Measurements from ENCODE around the gene PPP6R3. TPM values are rescaled to one million over a fixed set of nuclear protein-coding genes. Genes with fewer than 3 reads are reported as not detected.

The PPP6R3 gene
- total RNA-seq, 1 experiment from 2014 or later, result 163 TPM

DNA sequence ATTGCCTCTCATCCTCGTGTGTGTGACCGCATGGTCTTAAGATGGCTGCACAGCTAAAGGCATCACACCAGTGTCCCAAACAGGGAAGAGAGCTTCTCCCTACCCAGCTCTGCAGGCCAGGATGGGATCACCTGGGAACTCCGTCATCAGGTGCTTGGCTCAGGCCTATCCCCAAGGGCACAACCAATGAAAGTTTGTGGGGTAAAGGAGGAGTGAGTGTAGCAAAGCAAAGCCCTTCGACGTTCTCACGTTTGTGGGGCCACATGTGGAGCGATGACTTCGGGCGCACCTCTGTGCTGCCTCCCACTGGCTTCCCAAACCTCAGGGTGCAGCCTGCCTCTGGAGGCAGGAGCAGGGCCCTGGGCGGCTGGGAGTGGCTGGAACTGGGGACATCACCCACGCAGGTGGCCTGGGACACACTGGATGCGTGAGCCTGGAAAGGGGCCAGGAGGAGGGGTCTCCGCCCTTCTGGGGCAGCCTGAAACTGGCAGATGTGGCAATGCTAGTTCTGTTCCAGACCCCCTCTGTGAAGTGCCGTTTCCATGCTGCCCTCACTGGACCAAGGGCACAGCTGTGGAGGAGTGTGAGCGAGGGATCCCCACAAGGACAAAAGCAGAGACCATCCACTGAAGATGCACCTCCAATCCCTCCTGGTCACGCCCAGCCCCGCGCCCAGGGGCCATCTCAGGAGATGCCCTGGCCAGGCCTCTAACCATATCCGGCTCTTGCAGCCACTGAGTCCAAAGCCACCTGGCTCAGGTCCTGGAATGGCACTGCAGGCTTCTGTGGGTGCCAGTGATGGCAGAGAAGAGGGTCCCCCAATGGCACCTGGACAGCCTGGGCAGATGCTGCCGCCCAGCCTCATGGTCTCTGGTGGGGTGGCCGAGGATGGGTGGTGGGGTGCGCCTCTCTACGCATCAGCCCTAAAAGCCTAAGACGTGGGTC is 193.2 kb downstream of the PPP6R3 start:
- 0 out of 2 replicates have a peak, but pooled peaks cover 4% of the 10 kb centered on the region for H3K4me1 ChIP-seq (ENCODE audit: control insufficient read depth, insufficient read depth, low read length)
- in situ Hi-C loops (cut with HindIII; ENCODE audit: low pct_unique_long_range_greater_than_20kb, low sequenced_read_pairs), result no loop called here
- DNase-seq (ENCODE audit: low read depth, low spot score) (no peak), ATAC-seq (no peak)
- intact Hi-C loops (cut with micrococcal nuclease; ENCODE audit: unreplicated experiment), result no loop called here
- POLR2A ChIA-PET, result no interaction called here
- no TSS peak for BruUV-seq (replicated peaks)
- no peak for TF ChIP-seq TCF7L2 (IDR thresholded peaks at IDR 0.05; ENCODE audit: low read depth, low read length)
- H3K9me3 ChIP-seq (ENCODE audit: control insufficient read depth, insufficient read depth, low read depth, low read length), result no peaks in the 10 kb centered on the region
- no peaks in the 10 kb centered on the region for H3K36me3 ChIP-seq (ENCODE audit: control insufficient read depth, insufficient read depth, low read length)
- no peak overlapping the region for H3K27ac ChIP-seq (ENCODE audit: low read length)
- CTCF ChIA-PET, result interaction anchor here (0.8 kb wide), 1 partner anchor 21 kb away, joined by 3 read pairs; no protein-coding TSS in a partner anchor
- no peak overlapping the region for H3K4me3 ChIP-seq (ENCODE audit: low read depth in 2 of 2, low read length in 2 of 2)
- no peaks in the 10 kb centered on the region; the same call in 1 of the 2 replicates for H3K27me3 ChIP-seq (ENCODE audit: control insufficient read depth, insufficient read depth, low read length)

DNA sequence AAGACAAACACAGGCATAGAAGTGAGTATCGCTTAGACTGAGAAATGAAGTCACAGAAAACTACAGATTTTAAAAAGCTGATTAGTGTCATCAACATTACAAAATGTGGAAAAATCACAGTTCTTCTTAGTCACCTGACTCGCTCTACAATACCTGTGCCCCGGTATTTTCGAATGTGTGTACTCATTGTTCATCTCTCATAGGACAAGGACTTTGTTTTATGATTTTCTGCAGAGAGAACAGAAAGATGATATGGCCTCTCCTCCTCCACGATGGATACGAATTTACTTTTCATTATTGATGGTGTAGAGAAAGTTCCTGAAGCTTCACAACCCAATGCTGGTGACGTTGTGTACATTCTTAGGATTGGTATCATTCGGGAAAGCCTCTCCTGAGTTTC is 194.4 kb downstream of the PPP6R3 start:
- Histone ChIP-seq H3K27me3 (ENCODE audit: control insufficient read depth, insufficient read depth, low read length) (no peaks in the 10 kb centered on the region), H3K36me3 (ENCODE audit: control insufficient read depth, insufficient read depth, low read length) (no peaks in the 10 kb centered on the region), H3K4me1 (ENCODE audit: control insufficient read depth, insufficient read depth, low read length) (0 out of 2 replicates have a peak, but pooled peaks cover 6% of the 10 kb centered on the region), H3K27ac (ENCODE audit: low read length) (no peak overlapping the region), H3K4me3 (ENCODE audit: low read depth in 2 of 2, low read length in 2 of 2) (no peak overlapping the region), H3K9me3 (ENCODE audit: control insufficient read depth, insufficient read depth, low read depth, low read length) (no peaks in the 10 kb centered on the region)
- no TSS peak for BruUV-seq (replicated peaks)
- no peak for DNase-seq (ENCODE audit: low read depth, low spot score)
- no peak for TF ChIP-seq TCF7L2 (IDR thresholded peaks at IDR 0.05; ENCODE audit: low read depth, low read length)
- in situ Hi-C loops (cut with HindIII; ENCODE audit: low pct_unique_long_range_greater_than_20kb, low sequenced_read_pairs) (no loop called here), intact Hi-C loops (cut with micrococcal nuclease; ENCODE audit: unreplicated experiment) (no loop called here)
- POLR2A ChIA-PET, result no interaction called here
- CTCF ChIA-PET, result no interaction called here
- no peak for ATAC-seq

DNA sequence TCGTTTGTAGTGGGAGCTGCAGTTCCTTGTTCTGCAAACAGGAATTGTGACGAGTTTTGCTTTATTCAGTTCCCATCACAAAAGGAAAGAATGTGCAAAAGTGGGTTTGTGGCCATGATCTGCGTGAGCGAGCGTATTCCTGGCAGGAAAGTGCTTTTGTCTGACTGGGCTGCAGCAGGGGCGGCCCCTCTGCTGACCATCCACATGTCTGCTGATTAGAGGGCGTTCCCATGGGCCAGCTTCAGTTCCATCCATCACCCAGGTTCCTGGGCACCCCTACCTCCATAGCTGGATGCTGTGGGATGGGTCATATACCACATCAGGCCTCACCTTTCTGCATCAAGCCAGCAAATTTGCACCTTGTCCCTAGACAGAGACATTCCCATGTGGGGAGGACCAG is 194.9 kb downstream of the PPP6R3 start:
- no TSS peak for BruUV-seq (replicated peaks)
- no peak for DNase-seq (ENCODE audit: low read depth, low spot score)
- no peaks in the 10 kb centered on the region for H3K9me3 ChIP-seq (ENCODE audit: control insufficient read depth, insufficient read depth, low read depth, low read length)
- intact Hi-C loops (cut with micrococcal nuclease; ENCODE audit: unreplicated experiment), result no loop called here
- ATAC-seq, result no peak
- TF ChIP-seq TCF7L2 (IDR thresholded peaks at IDR 0.05; ENCODE audit: low read depth, low read length), result no peak
- H3K4me3 ChIP-seq (ENCODE audit: low read depth in 2 of 2, low read length in 2 of 2), result no peak overlapping the region
- in situ Hi-C loops (cut with HindIII; ENCODE audit: low pct_unique_long_range_greater_than_20kb, low sequenced_read_pairs), result no loop called here
- 0 out of 2 replicates have a peak, but pooled peaks cover 6% of the 10 kb centered on the region for H3K4me1 ChIP-seq (ENCODE audit: control insufficient read depth, insufficient read depth, low read length)
- CTCF ChIA-PET, result no interaction called here
- H3K36me3 ChIP-seq (ENCODE audit: control insufficient read depth, insufficient read depth, low read length), result no peaks in the 10 kb centered on the region
- POLR2A ChIA-PET, result interaction anchor here (0.5 to 0.6 kb wide), 2 partner anchors 87 to 323 kb away, joined by 3 read pairs; no protein-coding TSS in a partner anchor
- no peak overlapping the region for H3K27ac ChIP-seq (ENCODE audit: low read length)
- no peaks in the 10 kb centered on the region for H3K27me3 ChIP-seq (ENCODE audit: control insufficient read depth, insufficient read depth, low read length)

DNA sequence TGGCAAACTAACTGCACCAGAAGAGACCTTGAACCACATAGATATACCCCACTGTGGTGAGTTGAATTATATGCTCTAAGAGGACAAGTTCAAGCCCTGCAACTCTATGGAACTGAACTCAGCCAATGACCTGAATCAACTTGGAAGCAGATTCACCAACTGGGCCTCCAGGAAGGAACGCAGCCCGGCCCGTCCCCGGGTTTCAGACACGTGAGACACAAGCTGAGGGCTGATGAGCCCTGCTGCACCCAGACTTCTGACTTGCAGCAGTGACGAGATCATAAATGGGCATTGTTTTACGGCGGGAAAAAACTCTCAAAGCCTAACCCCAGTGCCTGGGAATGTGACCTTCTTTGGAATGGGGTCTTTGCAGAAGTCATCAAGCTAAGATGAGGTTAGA is 195.3 kb downstream of the PPP6R3 start:
- Histone ChIP-seq H3K27me3 (ENCODE audit: control insufficient read depth, insufficient read depth, low read length) (no peaks in the 10 kb centered on the region), H3K4me3 (ENCODE audit: low read depth in 2 of 2, low read length in 2 of 2) (no peak overlapping the region), H3K4me1 (ENCODE audit: control insufficient read depth, insufficient read depth, low read length) (0 out of 2 replicates have a peak, but pooled peaks cover 6% of the 10 kb centered on the region), H3K9me3 (ENCODE audit: control insufficient read depth, insufficient read depth, low read depth, low read length) (no peaks in the 10 kb centered on the region), H3K27ac (ENCODE audit: low read length) (no peak overlapping the region), H3K36me3 (ENCODE audit: control insufficient read depth, insufficient read depth, low read length) (no peaks in the 10 kb centered on the region)
- in situ Hi-C loops (cut with HindIII; ENCODE audit: low pct_unique_long_range_greater_than_20kb, low sequenced_read_pairs) (no loop called here), intact Hi-C loops (cut with micrococcal nuclease; ENCODE audit: unreplicated experiment) (no loop called here)
- CTCF ChIA-PET, result no interaction called here
- DNase-seq (ENCODE audit: low read depth, low spot score) (no peak), ATAC-seq (no peak)
- BruUV-seq (replicated peaks), result no TSS peak
- TF ChIP-seq POLR2AphosphoS5 (IDR thresholded peaks at IDR 0.05; ENCODE audit: low read depth, low read length) (no peak), TCF7L2 (IDR thresholded peaks at IDR 0.05; ENCODE audit: low read depth, low read length) (no peak), SIN3A (IDR thresholded peaks at IDR 0.05; ENCODE audit: borderline replicate concordance, insufficient read depth, low read depth, low read length) (no peak)
- TF ChIP-seq, protein P1, sequence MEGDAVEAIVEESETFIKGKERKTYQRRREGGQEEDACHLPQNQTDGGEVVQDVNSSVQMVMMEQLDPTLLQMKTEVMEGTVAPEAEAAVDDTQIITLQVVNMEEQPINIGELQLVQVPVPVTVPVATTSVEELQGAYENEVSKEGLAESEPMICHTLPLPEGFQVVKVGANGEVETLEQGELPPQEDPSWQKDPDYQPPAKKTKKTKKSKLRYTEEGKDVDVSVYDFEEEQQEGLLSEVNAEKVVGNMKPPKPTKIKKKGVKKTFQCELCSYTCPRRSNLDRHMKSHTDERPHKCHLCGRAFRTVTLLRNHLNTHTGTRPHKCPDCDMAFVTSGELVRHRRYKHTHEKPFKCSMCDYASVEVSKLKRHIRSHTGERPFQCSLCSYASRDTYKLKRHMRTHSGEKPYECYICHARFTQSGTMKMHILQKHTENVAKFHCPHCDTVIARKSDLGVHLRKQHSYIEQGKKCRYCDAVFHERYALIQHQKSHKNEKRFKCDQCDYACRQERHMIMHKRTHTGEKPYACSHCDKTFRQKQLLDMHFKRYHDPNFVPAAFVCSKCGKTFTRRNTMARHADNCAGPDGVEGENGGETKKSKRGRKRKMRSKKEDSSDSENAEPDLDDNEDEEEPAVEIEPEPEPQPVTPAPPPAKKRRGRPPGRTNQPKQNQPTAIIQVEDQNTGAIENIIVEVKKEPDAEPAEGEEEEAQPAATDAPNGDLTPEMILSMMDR (IDR thresholded peaks at IDR 0.05), result no peak
- TF ChIP-seq, protein P2, sequence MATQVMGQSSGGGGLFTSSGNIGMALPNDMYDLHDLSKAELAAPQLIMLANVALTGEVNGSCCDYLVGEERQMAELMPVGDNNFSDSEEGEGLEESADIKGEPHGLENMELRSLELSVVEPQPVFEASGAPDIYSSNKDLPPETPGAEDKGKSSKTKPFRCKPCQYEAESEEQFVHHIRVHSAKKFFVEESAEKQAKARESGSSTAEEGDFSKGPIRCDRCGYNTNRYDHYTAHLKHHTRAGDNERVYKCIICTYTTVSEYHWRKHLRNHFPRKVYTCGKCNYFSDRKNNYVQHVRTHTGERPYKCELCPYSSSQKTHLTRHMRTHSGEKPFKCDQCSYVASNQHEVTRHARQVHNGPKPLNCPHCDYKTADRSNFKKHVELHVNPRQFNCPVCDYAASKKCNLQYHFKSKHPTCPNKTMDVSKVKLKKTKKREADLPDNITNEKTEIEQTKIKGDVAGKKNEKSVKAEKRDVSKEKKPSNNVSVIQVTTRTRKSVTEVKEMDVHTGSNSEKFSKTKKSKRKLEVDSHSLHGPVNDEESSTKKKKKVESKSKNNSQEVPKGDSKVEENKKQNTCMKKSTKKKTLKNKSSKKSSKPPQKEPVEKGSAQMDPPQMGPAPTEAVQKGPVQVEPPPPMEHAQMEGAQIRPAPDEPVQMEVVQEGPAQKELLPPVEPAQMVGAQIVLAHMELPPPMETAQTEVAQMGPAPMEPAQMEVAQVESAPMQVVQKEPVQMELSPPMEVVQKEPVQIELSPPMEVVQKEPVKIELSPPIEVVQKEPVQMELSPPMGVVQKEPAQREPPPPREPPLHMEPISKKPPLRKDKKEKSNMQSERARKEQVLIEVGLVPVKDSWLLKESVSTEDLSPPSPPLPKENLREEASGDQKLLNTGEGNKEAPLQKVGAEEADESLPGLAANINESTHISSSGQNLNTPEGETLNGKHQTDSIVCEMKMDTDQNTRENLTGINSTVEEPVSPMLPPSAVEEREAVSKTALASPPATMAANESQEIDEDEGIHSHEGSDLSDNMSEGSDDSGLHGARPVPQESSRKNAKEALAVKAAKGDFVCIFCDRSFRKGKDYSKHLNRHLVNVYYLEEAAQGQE (IDR thresholded peaks at IDR 0.05; ENCODE audit: insufficient read depth in 1 of 2, low read depth in 2 of 2, low read length in 1 of 2), result no peak
- POLR2A ChIA-PET, result interaction anchor here (0.5 to 0.6 kb wide), 2 partner anchors 87 to 324 kb away, joined by 3 read pairs; no protein-coding TSS in a partner anchor

Data from Panc1 (cell line).